ENCODE measurements around the gene HS3ST6.
"Not testable (repeated sequence)": the region's sequence is repeated elsewhere in the genome, so short reads cannot be mapped to it uniquely, and the experiment has no call there.

HS3ST6 gene

DNA sequence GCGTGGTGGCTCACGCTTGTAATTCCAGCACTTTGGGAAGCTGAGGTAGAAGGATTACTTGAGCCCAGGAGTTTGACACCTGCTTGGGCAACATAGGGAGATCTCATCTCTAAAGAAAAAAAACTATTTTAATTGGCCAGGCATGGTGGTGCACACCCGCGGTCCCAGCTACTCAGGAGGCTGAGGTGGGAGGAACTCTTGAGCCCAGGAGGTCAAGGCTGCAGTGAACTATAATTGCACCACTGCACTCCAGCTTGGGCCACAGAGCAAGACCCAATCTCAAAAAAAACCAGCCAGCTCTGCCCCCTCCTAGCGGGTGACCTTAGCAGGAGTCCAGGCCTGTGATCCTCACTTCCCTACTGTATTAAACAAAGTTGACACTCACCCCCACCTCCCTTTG, 5.9 kb upstream of the HS3ST6 start:
- no peak for DNase-seq

DNA sequence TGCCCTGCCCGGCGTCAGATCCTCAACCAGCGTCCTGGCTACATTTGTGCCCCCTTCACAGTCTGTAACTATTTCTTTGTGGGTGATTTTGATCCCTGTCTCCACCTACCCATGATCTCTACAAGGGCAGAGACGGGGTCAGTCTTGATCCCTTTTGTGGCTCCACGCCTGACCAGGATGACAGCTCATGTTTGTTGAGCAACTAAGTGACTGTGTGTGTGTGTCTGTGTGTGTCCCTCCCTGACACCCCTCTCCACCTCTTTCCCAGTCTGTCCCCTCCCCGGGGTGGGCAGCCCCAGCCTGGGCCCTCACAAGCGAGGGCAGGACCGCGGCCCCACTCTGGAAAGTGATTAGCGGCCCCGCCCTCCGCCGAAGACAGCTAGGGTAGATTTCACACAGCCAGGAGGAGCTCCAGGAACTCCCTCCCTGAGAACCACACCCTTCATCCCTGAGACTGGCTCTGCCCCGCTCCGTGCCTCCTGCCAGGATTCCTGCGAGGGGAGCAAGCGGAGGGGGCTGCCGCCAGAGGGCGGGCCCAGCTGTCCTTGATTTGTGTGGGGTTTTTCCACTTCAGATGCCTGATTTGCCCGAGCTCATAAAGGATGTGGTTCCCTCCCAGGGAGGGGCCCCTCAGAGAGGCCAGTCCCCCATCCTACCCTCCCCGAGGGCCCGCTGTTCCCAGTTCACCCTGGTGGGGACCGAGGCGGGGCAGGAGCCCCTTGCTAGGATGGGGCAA, 5.3 kb upstream of the HS3ST6 start:
- DNase-seq = no peak

DNA sequence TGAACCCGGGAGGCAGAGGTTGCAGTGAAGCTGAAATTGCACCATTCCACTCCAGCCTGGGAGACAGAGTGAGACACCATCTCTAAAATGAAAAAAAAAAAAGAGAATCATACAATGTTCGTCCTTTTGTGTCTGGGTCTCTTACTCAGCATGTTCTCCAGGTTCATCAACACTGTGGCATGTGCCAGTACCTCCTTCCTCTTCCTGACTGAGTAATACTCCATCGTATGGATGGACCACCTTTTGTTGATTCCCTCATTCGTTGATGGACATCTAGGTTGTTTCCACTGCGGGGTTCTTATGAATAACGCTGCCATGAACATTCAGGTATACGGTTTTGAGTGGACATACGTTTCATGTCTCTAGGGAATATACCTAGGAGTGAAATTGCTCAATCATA, 4.1 kb upstream of the HS3ST6 start:
- DNase-seq = no peak

DNA sequence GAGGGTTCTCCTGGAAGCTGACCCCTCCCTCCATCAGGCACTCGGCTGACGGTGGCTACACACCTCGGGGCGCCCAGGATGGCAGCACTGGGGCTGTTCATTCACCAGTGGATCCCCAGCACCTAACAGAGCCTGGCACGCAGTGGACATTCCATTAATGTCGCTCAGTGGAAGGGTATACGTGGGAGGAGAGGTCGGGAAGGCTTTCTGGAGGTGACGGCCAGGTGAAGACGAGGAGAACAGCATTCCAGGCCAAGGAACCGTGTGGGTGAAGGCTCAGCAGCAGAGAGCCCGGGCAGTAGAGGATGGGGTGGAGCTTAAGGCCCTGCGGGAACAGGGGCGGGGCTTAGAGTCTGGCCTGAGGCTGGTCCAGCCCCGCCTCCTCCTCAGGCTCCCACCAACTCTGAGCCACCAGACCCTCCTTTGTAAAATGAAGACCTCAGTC, 2.5 kb upstream of the HS3ST6 start:
- no peak for DNase-seq

DNA sequence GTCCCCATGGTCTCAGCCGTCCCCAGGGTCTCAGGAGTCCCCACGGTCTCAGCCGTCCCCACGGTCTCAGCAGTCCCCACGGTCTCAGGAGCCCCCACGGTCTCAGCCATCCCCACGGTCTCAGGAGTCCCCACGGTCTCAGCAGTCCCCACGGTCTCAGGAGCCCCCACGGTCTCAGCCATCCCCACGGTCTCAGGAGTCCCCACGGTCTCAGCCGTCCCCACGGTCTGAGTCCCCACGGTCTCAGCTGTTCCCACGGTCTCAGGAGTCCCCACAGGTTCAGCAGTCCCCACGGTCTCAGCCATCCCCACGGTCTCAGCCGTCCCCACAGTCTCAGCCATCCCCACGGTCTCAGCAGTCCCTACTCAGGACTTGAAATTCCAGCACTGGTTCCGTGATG, 1.9 kb upstream of the HS3ST6 start:
- not testable (repeated sequence) for DNase-seq

DNA sequence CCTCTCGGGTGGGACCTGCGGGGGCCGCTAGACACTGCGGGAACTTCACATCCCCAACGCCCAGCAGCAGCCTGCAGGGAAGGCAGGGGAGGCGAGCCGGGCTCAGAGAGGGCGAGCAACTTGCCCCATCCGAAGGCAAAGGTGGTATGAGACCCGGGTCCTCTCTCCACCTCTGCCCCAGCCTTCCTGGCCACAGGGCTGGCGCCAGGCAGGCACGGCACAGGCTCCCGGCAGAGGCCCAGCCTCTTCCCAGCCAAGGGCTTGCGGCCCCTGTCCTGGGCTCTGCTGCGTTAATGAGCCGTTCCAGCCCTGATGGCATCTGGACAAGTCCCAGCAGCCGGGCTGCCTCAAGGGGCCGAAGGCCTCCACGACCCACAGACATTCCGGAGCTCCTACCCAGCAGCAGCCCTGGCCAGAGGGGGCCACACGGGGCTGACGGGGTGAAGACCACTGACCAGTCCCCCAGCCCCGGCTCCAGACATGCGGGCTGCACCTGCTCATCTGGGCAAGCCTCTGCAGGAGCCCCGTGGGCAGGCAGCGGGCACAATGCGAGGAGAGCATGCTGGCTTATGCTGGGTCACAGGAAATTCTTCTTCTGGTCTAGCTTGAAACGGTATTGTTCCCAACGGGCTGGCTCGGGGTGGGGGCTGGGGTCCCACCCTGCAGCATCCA, 1.2 kb upstream of the HS3ST6 start:
- no peak for DNase-seq

DNA sequence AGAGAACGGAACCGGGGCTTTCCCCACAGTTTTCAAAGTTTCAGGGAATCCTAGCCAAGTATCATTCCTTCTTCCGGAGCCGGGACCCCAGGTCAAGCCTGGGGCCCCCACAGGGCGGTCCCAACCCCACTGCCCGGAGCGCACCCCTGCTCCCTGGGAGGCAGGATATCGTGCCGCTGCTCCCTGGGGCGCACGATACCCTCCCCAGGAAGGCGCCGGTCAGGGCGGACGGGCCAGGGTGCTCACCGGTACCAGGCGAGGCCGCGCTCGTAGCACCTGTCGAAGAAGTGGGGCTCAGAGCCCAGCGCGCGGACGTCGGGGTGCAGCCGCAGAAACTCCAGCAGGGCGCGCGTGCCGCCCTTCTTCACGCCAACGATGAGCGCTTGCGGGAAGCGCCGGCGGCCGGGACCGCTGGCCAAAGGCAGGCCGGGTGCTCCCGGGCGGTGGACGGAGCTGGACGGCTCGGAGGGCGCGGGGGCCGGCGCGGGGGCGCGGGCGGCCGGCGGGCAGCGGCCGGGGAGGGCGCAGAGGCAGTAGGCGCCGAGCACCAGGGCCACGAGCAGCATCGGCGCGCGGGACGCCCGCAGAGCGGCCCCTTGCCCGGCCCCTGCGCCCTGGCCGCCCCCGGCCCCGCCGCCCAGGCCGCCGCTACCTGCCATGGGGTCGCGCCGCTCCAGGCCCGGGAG, 407 bp downstream of the HS3ST6 start:
- no peak for DNase-seq

DNA sequence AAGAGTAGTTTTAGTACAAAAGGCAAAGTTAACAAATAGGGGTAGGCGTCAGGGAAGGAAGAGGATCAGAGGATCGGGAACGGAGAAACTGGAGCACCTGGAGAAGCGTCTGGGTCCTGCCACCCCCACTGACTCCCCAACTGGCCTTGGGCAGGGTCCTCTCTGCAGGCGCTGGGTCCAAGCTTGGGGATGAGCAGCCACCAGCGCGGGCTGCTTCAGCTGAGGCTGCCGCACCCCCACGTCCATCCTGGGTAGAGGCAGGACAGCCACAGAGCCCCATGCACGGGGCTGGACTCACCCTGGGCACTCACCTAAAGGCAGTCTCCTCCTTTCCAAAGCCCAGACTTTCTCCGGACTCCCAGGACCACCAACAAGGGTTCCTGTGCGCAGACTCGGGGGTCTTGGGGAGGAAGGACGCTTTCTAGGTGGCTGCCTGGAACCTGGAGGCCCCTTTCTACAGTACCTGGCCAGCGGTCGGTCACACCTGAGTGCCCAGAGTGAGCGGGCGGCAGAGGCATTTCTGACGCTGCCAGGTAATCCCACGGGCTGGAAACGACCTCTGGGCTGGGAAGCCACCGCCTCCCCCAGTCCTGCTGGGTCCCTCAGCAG, 1.1 kb downstream of the HS3ST6 start:
- DNase-seq = no peak

DNA sequence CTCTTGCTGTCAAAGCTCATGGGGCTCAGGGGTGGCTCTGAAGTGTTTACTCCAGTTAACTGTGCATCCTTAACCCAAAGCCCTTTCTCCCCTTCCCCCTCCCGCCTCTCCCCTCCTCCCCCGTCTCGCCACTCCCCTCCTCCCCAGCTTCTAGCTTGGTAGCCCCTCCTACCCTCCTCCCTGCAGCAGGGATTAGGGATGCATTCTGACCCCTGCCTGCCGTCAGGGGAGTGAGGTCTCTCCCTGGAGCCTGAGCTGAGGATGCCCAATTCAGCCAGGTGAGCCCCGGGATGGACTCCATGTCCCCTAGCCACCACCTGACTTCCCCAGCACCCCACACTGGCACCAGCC, 1.6 kb downstream of the HS3ST6 start:
- DNase-seq = no peak

DNA sequence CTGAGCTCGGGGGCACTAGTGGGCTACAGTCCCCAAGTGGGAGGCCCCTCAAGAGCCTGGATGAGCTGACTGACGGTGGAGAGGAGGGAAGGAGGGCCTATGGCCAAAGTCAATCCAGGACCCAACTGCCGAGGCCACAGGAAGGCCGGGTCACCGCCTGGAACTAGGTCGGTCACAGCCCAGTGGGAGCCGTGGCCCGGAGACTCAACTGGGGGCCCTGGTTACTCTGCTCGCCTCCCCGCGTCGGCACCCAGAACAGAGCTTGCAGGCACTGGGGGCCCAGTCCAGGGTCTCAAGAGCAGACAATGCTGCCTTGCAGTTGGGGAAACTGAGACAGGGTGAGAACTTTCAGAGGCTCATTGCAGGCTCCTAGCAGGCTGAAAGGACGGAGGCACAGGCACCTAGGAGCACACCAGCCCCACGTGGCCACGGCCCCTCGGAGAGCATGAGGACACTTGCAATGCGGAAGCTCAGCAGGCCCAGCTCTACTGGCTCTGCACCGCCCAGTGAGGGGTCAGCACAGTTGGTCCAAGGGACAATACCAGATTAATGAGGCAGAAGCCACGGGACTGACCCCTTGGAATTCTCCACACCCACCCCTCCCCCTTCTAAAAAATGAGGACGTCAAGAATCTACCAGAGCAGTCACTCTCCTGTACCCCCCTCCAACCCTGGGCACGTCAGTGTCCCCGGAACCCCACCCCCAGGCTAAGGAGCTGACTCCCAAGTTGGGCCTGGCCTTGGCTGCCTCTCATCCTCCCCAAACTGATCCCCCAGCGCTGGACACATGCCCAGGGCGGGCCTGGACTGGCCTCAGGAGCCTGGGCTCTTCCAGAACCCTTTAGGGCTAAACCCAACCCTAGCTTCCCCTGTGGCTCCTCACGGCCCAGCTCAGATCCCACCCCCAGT, 2.2 kb downstream of the HS3ST6 start:
- DNase-seq = no peak

DNA sequence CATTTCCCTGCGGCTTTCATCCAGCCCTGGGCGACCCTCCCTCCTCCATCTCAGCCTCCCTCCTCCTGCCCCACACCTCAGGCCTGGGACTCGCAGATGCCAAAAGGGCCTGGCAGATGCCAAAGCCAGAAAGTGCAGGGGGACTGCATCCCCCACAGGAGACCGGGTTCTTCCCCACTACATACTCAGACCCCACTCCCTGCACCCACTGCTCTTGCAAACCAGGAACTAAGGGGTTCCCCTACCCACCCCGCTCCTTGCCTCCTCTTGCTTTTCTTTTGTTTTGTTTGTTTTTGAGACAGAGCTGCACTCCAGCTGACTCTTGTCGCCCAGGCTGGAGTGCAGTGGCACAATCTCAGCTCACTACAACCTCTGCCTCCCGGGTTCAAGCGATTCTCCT, 3.2 kb downstream of the HS3ST6 start:
- no peak for DNase-seq

DNA sequence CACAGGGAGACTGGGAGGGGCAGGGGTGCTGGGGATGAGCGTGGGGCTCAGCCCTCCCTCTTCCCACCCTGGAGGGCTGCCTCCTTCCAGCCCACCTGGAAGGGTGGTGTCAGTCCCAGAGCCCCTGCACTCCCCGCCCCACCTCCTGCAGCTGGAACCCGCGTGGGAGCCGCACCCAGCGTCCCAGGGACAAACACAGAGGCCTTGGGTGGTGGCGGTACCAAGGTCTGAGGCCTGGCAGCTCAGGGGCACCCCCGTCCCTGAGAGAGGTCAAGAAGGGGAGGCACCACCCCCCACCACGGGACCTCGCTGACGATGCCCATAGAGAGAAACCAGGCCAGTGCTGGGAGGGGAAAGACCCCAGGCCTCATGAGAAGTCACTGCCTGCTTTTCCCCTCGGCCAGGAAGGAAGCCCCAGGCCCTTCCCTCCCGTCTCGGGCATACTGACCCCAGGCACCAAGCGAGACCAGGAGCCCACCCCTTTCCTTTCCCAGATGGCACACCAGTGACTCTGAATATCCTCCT, 4.1 kb downstream of the HS3ST6 start:
- DNase-seq = no peak

DNA sequence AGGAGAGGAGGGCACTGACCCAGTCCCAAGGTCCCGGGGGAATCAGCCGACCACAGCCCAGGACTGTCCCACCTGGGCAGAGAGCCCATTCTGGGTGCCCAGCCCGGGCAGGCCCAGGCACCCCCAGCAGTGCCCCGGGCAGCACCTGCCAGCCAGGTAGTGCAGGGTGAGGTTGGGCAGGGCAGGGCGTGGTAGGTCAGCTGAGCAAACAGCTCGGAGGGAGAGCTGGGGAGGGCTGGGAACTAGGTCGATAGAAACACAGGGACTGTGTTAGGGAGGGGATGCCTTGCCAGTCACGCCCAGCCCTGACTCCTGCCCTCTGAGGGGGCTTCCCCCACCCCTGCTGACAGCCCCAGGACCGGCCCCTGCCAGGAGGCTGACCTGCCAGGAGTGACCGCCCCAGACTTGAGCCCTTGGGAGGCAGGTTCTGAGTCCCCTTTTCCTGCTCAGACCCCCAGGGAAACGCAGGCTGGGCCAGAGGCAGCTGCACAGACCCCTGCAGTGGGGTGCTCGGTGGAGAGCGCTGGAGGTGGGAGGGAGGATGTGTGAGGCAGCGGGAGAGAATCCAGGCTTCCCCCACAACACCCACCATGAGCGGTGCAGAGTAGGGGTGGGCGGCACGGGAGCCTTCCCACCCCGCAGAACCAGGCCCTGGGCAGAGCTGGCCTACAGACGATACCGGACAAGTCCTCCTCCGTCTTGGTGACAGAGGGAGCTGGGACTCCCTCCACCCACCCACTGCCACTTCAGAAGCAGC, 4.7 kb downstream of the HS3ST6 start:
- DNase-seq = no peak

DNA sequence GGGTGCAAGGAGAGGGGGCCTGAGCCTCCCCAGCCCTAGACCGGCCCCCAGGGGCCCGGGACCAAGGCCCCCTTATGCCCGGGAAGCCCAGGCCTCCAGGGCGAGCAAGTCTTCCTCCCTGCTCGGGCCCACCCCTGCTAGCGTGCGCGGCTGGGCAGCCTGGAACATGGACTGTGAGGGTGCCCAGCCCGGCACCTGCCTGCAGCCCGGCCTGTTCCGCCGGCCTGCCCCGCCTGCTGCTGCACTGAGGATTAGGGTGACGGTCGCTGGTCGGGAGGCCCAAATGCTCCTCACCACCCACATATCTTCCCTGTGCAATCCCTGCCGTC, 6.0 kb downstream of the HS3ST6 start:
- no peak for DNase-seq

DNA sequence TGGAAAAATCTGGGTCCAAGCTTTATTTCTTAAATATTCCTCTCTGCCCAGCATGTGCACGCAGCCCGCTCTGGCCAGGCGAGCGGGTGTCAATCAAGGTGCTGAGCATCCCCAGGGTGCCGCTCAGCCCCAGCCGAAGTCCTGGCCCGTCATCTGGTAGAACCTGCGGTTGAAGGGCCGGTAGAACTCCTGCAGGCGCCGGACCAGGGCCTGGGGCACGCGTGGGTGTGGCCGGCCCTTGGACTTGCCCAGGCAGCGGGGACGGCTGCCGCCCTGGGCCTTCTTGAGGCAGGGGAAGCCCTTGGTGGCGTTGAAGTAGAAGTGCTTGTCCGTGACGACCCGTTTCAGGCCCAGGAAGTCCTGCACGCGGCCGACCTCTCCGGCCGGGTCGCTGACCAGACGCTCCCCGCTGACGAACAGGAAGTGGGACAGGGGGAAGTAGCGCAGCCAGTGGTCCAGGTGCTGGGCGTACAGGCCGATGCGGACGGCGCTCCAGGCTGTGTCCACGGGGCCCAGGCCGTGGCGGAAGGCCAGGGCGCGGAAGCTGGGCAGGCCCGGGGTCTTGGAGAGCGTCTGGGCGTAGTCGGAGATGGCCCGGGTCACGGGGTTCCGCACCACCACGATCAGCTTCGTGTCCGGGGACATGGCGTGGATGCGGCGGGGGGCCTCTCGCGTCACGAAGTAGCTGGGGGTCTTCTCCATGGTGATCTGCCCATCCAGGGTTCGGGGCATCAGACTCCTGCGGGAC, 6.6 kb downstream of the HS3ST6 start:
- DNase-seq = no peak

DNA sequence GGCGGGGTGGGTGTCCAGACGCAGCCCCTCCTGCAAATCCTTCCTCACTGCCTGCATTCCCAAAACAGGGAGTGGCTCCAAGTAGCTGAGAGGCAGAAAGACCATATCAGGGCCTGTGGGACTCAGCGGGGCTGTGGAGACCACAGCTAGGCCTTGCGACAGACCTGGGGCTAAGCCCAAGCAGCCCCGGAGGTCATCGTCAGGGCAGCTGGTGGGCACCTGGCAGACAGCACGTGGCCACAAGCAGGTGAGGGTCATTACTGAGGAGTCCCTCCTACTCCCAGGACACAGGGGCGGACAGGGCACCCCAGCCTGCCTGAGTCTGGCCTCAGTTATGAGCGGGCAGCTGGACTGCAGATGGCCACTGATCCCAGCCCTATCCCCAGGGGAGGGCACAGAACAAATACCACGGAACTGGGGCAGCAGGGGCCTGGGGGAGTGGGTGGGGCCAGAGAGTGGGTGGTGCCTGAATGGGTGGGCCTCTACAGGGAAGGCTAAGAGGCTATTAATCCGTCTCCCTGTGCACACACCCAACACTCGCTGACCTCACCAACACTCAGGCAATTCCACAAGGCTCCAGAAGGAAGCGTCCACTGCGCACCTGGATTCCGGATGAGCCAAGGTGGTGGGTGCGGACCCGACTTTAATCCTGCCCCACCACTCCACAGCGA, 8.5 kb downstream of the HS3ST6 start:
- no peak for DNase-seq

DNA sequence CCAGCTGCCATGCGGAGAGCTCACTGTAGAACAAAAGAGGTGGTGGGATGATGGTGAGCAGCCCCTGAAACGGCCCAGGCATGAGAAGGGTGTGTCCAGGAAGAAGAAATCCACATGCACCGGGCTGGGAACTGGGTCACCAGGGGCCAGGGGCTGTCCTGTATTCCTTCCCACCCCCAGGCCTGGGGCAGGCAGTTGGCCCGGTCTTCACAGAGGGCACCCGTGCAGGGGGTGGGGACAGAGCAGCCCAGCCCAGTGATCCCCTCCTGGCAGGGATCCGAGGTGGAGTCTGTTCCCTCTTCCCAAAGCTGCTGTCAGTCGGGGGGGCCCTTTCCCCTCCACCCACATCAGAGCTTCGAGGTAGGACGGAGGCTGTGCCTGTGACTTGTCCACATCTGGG, 9.2 kb downstream of the HS3ST6 start:
- no peak for DNase-seq

DNA sequence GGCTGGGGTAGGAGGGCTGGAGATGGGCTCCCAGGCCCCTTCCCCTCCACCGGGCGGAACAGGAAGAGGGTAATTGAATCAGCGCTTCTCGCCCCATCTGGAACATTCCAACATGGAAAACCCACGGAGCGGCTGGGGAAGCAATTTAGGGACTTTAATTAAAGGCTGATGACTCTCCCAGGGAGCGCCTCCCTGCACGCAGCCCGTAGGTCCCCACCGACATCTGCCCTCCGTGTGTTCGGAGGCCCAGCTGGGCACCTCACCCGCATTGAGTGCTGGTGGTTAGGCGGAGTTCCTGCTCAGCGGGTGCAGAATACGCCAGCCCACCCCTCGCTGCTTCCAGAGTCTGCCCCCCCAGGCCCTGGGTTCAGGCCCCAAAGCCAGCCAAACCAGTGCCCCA, 10.0 kb downstream of the HS3ST6 start:
- no peak for DNase-seq

DNA sequence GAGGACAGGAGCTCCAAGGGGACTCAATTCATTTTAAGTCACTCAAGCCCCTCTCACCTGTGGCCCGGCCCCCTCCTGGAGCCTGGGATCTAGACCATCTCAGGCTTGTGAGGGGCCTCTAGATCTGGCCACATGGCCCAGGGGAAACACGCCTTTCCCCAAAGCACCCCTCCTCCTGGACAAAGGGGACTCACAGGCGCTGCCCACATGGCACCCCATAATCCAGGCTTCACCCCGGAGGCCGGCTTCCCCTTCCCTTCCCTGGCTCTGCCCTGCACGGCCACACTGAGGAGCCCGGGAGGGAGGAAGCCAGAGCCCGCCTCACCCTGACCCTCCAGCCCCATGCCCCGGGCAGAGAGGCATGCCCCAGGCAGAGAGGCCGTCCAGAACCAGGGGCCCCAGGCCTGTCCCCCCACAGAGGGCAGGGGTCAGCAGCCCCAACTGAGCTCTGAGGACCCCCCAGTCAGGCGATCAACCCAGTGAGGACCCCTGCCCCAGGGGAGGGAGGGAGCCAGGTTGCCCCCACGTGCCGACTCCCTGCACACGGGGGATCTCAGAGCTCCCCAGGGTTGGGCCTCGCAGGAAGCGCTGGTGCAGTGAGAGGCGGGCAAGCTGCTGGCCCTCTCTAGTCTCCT, 10.9 kb downstream of the HS3ST6 start:
- no peak for DNase-seq

DNA sequence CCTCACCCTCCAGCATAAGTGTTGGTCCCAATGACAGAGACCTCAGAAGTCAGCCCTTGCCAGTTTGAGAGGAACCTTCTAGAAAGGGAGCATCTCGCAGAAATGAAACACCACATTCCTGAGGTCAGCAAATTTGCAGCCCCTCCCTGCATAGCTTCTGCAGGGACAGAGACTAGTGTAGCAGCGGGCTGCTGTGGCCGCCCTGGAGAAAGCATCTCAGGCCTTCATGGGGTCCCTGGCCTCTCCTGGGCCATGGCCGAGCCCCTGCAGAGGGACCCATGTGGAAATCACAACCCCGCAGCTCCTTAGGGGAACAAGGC, 11.4 kb downstream of the HS3ST6 start:
- no peak for DNase-seq

All from KG1 (cell line).